ENCODE measurements around the gene JAG2.

Gene JAG2

GRCh38 chr14:105144666-105145380 is 23.8 kb downstream of the JAG2 start:
- in situ Hi-C loops (cut with HindIII; ENCODE audit: low sequenced_read_pairs), result no loop called here
- no peak for DNase-seq (ENCODE audit: low read depth)

DNA sequence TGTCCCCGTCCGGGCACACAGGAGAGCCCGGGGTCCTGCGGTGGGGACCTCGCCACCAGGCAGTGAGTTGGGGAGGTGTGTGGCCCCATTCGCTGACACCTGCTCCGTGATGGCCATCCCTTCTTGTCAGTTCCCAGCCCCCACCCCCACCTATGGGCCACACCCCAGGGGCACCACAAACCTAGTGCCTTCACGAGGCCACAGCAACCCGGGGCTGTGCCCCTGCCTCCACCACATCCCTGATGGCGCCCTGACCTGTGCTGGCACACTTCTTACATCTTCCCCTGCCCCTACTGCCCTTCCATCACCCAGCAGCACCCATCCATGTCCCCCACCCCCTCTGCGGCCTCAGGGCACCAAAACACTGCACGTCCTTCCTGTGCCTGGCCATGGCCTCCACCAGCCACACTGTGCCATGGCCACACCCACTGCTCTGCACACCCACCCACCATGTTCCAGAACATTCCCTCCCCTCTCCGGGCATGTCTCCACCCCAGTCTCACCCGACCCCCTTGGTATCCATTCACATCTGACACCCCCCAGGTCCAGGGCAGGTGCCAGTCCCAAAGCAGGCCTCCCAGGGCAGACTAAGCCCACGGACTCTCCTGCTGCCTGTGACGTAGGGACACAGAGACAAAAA is 24.4 kb downstream of the JAG2 start:
- H3K4me3 ChIP-seq (ENCODE audit: low read depth, low read length), result no peak overlapping the region
- TF ChIP-seq, protein P1, sequence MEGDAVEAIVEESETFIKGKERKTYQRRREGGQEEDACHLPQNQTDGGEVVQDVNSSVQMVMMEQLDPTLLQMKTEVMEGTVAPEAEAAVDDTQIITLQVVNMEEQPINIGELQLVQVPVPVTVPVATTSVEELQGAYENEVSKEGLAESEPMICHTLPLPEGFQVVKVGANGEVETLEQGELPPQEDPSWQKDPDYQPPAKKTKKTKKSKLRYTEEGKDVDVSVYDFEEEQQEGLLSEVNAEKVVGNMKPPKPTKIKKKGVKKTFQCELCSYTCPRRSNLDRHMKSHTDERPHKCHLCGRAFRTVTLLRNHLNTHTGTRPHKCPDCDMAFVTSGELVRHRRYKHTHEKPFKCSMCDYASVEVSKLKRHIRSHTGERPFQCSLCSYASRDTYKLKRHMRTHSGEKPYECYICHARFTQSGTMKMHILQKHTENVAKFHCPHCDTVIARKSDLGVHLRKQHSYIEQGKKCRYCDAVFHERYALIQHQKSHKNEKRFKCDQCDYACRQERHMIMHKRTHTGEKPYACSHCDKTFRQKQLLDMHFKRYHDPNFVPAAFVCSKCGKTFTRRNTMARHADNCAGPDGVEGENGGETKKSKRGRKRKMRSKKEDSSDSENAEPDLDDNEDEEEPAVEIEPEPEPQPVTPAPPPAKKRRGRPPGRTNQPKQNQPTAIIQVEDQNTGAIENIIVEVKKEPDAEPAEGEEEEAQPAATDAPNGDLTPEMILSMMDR (IDR thresholded peaks at IDR 0.05; ENCODE audit: low read depth, low read length, missing control alignments), result no peak
- in situ Hi-C loops (cut with HindIII; ENCODE audit: low sequenced_read_pairs), result no loop called here
- DNase-seq (ENCODE audit: low read depth), result no peak

More at GRCh38 chr14:105144666-105145380, 23.8 kb downstream of the JAG2 start:
- TF ChIP-seq, protein P1 (IDR thresholded peaks at IDR 0.05; ENCODE audit: low read depth, low read length, missing control alignments), result no peak
- no peak overlapping the region for H3K4me3 ChIP-seq (ENCODE audit: low read depth, low read length)

DNA sequence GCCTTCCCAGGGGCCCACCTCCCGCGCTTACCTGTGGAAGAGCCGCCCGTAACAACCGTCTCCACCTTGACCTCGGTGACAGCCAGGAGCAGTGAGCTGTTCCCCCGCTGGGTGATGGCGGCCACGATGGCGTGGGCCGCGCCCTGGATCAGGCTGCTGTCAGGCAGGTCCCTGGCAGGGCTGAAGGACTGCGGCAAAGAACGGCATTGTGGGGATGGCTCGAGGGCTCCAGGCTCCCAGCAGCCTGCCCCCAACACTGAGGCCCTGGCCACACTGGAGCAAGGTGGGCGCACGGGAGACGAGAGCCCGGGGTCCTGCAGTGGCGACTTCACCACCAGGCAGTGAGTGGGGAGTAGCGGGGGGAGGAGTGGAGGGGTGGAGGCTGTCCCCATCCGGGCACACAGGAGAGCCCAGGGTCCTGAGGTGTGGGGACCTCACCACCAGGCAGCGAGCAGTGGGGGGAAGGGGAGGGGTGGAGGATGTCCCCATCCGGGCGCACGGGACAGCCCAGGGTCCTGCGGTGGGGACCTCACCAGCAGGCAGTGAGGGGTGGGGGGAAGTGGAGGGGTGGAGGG is 25.0 kb downstream of the JAG2 start:
- in situ Hi-C loops (cut with HindIII; ENCODE audit: low sequenced_read_pairs), result no loop called here
- H3K4me3 ChIP-seq (ENCODE audit: low read depth, low read length), result no peak overlapping the region
- no peak for DNase-seq (ENCODE audit: low read depth)
- TF ChIP-seq, protein P1 (IDR thresholded peaks at IDR 0.05; ENCODE audit: low read depth, low read length, missing control alignments), result no peak

GRCh38 chr14:105142651-105143450 is 25.7 kb downstream of the JAG2 start:
- no peak for DNase-seq (ENCODE audit: low read depth)
- no peak overlapping the region for H3K4me3 ChIP-seq (ENCODE audit: low read depth, low read length)
- in situ Hi-C loops (cut with HindIII; ENCODE audit: low sequenced_read_pairs), result no loop called here
- TF ChIP-seq, protein P1 (IDR thresholded peaks at IDR 0.05; ENCODE audit: low read depth, low read length, missing control alignments), result no peak

DNA sequence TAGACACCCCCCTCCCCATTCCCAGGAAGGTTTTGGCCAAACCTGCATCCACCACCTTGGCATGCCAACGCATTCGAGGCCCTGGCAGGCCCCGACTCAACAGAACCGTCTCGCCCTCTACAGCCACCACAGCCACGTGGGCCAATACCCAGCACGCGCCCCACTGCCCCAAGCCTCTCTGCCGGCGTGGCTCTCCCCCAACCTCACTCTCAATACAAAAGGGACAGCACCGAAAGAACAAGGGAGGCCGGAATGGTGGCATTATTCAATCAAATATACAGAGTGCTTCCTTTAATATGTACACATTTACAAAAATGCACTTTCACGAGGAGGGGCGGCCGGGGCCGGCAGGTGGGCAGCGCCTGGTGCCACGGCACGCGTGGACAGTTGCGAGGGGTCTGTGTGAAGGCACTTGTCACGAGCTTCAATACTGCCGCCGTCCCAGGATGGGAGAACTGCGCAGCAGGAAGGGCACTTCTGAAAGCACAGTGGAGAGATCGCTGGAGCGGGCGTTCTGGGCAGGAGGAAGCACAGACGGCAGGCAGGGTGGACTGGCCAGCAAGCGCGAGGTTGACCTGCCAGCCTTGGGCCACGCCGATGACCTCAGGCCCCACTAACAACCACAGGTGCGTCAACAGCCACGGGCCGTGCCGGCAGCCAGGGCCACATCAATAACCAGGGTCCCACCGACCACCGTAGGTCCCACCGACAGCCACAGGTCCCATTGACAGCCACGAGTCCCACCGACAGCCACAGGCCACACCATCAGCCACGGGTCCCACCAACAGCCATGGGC is 26.9 kb downstream of the JAG2 start:
- H3K4me3 ChIP-seq (ENCODE audit: low read depth, low read length), result no peak overlapping the region
- TF ChIP-seq, protein P1 (IDR thresholded peaks at IDR 0.05; ENCODE audit: low read depth, low read length, missing control alignments), result no peak
- DNase-seq (ENCODE audit: low read depth), result no peak
- in situ Hi-C loops (cut with HindIII; ENCODE audit: low sequenced_read_pairs), result no loop called here

Data from astrocyte of the cerebellum (primary cell).